Cardiac muscle cell (in vitro differentiated cells and primary cell): Measurements from ENCODE around the gene RYR1. TPM values are rescaled to one million over a fixed set of nuclear protein-coding genes. Genes with fewer than 3 reads are reported as not detected.

ENCODE experiments used
- DNase-seq, 2 donors: peaks; one replicate each; pipeline versions ENCODE4 v3.0.0 to v3.0.0-alpha.2; 2010 to 2017; ENCODE audit warnings: low read depth in 1 of 2, low spot score in 1 of 2
- H3K27ac ChIP-seq: fragments of 200-600 bp; sonication (generic); 2 replicates; pipeline ENCODE4 v1.5.1; 2016
- H3K27me3 ChIP-seq: fragments of 200-600 bp; sonication (generic); 2 replicates; pipeline ENCODE4 v1.6.0; 2016; ENCODE audit warnings: control low read depth
- H3K36me3 ChIP-seq: fragments of 200-600 bp; sonication (generic); 2 replicates; pipeline ENCODE4 v1.5.1; 2016; ENCODE audit warnings: control low read depth
- H3K4me1 ChIP-seq: fragments of 200-600 bp; sonication (generic); 2 replicates; pipeline ENCODE4 v1.8.1; 2017; ENCODE audit warnings: low read depth, mild to moderate bottlenecking, mixed run types
- H3K4me3 ChIP-seq: fragments of 200-600 bp; sonication (generic); 2 replicates; pipeline ENCODE4 v1.5.1; 2016; ENCODE audit warnings: mild to moderate bottlenecking
- H3K9me3 ChIP-seq: fragments of 200-600 bp; sonication (generic); 2 replicates; pipeline ENCODE4 v1.5.1; 2017; ENCODE audit warnings: low read depth, mild to moderate bottlenecking, control low read depth
- polyA plus RNA-seq: library from polyadenylated mRNA; unstranded; fragments of >200 nt; fragmentation: Nextera tagmentation; extraction: Ambion mirVana; gene quantifications from 2 replicates; pipeline ENCODE4 v1.2.1, GENCODE V29; 2016
- total RNA-seq: library from RNA; depleted of rRNA; stranded (reverse); fragments of >200 nt; gene quantifications from 2 replicates; pipeline ENCODE4 v1.2.3, GENCODE V29; 2016
- TF ChIP-seq, protein P1 (sequence below): IDR thresholded peaks from 2 replicates; pipeline ENCODE4 v1.5.1; 2012; ENCODE audit warnings: low read depth, mild to moderate bottlenecking, low read length

RYR1 gene
- total and polyA plus RNA-seq, 2 experiments from 2014 or later, result 0.71 to 12.8 TPM

- Histone ChIP-seq H3K27me3 (no peaks in the 10 kb centered on the region), H3K36me3 (no peaks in the 10 kb centered on the region), H3K4me1 (no peaks in the 10 kb centered on the region), H3K9me3 (no peaks in the 10 kb centered on the region), H3K4me3 (no peak overlapping the region), H3K27ac (no peak overlapping the region)
- peak in 1 of 2 donors; percentile 24 for DNase-seq
- TF ChIP-seq, protein P1, sequence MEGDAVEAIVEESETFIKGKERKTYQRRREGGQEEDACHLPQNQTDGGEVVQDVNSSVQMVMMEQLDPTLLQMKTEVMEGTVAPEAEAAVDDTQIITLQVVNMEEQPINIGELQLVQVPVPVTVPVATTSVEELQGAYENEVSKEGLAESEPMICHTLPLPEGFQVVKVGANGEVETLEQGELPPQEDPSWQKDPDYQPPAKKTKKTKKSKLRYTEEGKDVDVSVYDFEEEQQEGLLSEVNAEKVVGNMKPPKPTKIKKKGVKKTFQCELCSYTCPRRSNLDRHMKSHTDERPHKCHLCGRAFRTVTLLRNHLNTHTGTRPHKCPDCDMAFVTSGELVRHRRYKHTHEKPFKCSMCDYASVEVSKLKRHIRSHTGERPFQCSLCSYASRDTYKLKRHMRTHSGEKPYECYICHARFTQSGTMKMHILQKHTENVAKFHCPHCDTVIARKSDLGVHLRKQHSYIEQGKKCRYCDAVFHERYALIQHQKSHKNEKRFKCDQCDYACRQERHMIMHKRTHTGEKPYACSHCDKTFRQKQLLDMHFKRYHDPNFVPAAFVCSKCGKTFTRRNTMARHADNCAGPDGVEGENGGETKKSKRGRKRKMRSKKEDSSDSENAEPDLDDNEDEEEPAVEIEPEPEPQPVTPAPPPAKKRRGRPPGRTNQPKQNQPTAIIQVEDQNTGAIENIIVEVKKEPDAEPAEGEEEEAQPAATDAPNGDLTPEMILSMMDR, result no peak
Observed at GRCh38 chr19:38496603-38497487, 63.4 kb downstream of the RYR1 start.

- TF ChIP-seq, protein P1, result no peak
- Histone ChIP-seq H3K9me3 (no peaks in the 10 kb centered on the region), H3K4me1 (no peaks in the 10 kb centered on the region), H3K4me3 (no peak overlapping the region), H3K36me3 (no peaks in the 10 kb centered on the region), H3K27ac (no peak overlapping the region), H3K27me3 (no peaks in the 10 kb centered on the region)
- no peak for DNase-seq
Observed at GRCh38 chr19:38497907-38498306, 64.4 kb downstream of the RYR1 start.

- DNase-seq, result no peak
- Histone ChIP-seq H3K9me3 (no peaks in the 10 kb centered on the region), H3K36me3 (no peaks in the 10 kb centered on the region), H3K4me3 (no peak overlapping the region), H3K27ac (no peak overlapping the region), H3K4me1 (no peaks in the 10 kb centered on the region), H3K27me3 (no peaks in the 10 kb centered on the region)
- TF ChIP-seq, protein P1, result no peak
Observed at GRCh38 chr19:38499532-38499931, 66.0 kb downstream of the RYR1 start.

GRCh38 chr19:38500450-38500849 lies 67.0 kb downstream of the RYR1 start:
- H3K27me3 ChIP-seq, result no peaks in the 10 kb centered on the region
- H3K27ac ChIP-seq, result no peak overlapping the region
- TF ChIP-seq, protein P1, result no peak
- no peaks in the 10 kb centered on the region for H3K36me3 ChIP-seq
- no peaks in the 10 kb centered on the region for H3K4me1 ChIP-seq
- H3K9me3 ChIP-seq, result no peaks in the 10 kb centered on the region
- no peak overlapping the region for H3K4me3 ChIP-seq
- no peak for DNase-seq

DNA sequence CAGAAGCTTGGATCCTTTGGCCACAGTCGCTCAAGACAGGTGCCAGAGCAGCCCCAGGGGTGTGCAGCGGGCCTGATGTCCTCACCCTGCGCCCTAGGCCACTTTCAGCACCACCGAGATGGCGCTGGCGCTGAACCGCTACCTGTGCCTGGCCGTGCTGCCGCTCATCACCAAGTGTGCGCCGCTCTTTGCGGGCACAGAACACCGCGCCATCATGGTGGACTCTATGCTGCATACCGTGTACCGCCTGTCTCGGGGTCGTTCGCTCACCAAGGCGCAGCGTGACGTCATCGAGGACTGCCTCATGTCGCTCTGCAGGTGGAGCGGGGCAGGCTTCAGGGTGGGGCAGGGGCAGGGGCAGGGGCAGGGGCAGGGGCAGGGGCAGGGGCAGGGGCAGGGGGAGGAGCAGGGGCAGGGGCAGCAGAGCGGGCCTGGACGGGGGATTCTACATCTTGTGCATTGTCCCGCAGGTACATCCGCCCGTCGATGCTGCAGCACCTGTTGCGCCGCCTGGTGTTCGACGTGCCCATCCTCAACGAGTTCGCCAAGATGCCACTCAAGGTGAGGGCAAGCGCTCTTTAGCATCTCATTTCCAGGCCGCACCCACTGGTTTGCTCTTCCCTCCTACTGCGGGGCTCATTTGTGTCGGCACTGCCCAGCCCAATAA lies 69.1 kb downstream of the RYR1 start:
- Histone ChIP-seq H3K9me3 (no peaks in the 10 kb centered on the region), H3K4me3 (no peak overlapping the region), H3K36me3 (no peaks in the 10 kb centered on the region), H3K27ac (no peak overlapping the region), H3K4me1 (no peaks in the 10 kb centered on the region), H3K27me3 (no peaks in the 10 kb centered on the region)
- TF ChIP-seq, protein P1, result no peak
- no peak for DNase-seq
